Activated CD4-positive, alpha-beta T cell treated with anti-CD3 and anti-CD28 coated beads, Interleukin-2, amount 10 ng/mL, durations not matched to agents 7 days and 5 days (primary cell): Measurements from ENCODE around the gene ODC1. TPM values are rescaled to one million over a fixed set of nuclear protein-coding genes. Genes with fewer than 3 reads are reported as not detected.

Experiments used
- CTCF ChIA-PET: fragments of 350-600 bp; sonication (Branson Sonifier 250); formaldehyde crosslinking; loops from one replicate; lab custom pipeline; 2021; ENCODE audit warnings: antibody characterized with exemption; lab: Charles Lee
- POLR2A ChIA-PET: fragments of 350-600 bp; sonication (Branson Sonifier 250); formaldehyde crosslinking; loops from one replicate; lab custom pipeline; 2021; ENCODE audit warnings: antibody characterized with exemption; lab: Charles Lee
- DNase-seq: peaks from one replicate; pipeline ENCODE4 v3.0.0-alpha.2; 2020
- H3K27ac Mint-ChIP-seq: one replicate; pipeline ENCODE4 v1.8.0; 2021; ENCODE audit warnings: mild to moderate bottlenecking, moderate library complexity, mixed read lengths
- H3K27me3 Mint-ChIP-seq: one replicate; pipeline ENCODE4 v1.8.0; 2021; ENCODE audit warnings: mixed read lengths
- H3K36me3 Mint-ChIP-seq: one replicate; pipeline ENCODE4 v1.8.0; 2021; ENCODE audit warnings: low read depth, mixed read lengths
- H3K4me1 Mint-ChIP-seq: one replicate; pipeline ENCODE4 v1.8.0; 2021; ENCODE audit warnings: mixed read lengths
- H3K4me3 Mint-ChIP-seq: one replicate; pipeline ENCODE4 v1.8.0; 2021; ENCODE audit warnings: mild to moderate bottlenecking, moderate library complexity, mixed read lengths
- H3K9me3 Mint-ChIP-seq: one replicate; pipeline ENCODE4 v1.8.0; 2021; ENCODE audit warnings: mixed read lengths
- total RNA-seq, 2 experiments: library from RNA; stranded (reverse); gene quantifications; one replicate each; pipeline ENCODE4 v1.2.3, GENCODE V29; 2021

Gene ODC1
- total RNA-seq, 2 experiments from 2014 or later: 47.1 to 50.3 TPM

- Mint-ChIP-seq H3K36me3 (peaks cover 28% of the 10 kb centered on the region), H3K9me3 (peaks cover 2% of the 10 kb centered on the region), H3K4me1 (peaks cover 26% of the 10 kb centered on the region), H3K27me3 (no peaks in the 10 kb centered on the region), H3K4me3 (no peak overlapping the region), H3K27ac (no peak overlapping the region)
- ChIA-PET CTCF (interaction anchor here (2.1 kb wide), 1 partner anchor 12 kb away, joined by 9 read pairs; no protein-coding TSS in a partner anchor), POLR2A (no interaction called here)
- no peak for DNase-seq
Observed at GRCh38 chr2:10396464-10396863, 51.7 kb downstream of the ODC1 start.

- no peak overlapping the region for H3K27ac Mint-ChIP-seq
- H3K9me3 Mint-ChIP-seq: peaks cover 2% of the 10 kb centered on the region
- DNase-seq: no peak
- H3K4me3 Mint-ChIP-seq: no peak overlapping the region
- no peaks in the 10 kb centered on the region for H3K27me3 Mint-ChIP-seq
- H3K4me1 Mint-ChIP-seq: peaks cover 20% of the 10 kb centered on the region
- CTCF ChIA-PET: no interaction called here
- POLR2A ChIA-PET: no interaction called here
- peaks cover 22% of the 10 kb centered on the region for H3K36me3 Mint-ChIP-seq
Observed at GRCh38 chr2:10395893-10396292, 52.2 kb downstream of the ODC1 start.

GRCh38 chr2:10393640-10393982 is 54.5 kb downstream of the ODC1 start:
- ChIA-PET POLR2A (no interaction called here), CTCF (interaction anchor here (1.7 to 3.9 kb wide), 2 partner anchors 11 to 126 kb away, joined by 3 to 18 read pairs; no protein-coding TSS in a partner anchor)
- H3K4me3 Mint-ChIP-seq: no peak overlapping the region
- no peaks in the 10 kb centered on the region for H3K9me3 Mint-ChIP-seq
- no peak for DNase-seq
- H3K27me3 Mint-ChIP-seq: no peaks in the 10 kb centered on the region
- H3K36me3 Mint-ChIP-seq: peaks cover 13% of the 10 kb centered on the region
- H3K27ac Mint-ChIP-seq: no peak overlapping the region
- H3K4me1 Mint-ChIP-seq: peaks cover 16% of the 10 kb centered on the region

- ChIA-PET POLR2A (no interaction called here), CTCF (interaction anchor here (1.7 to 3.9 kb wide), 3 partner anchors 11 to 126 kb away, joined by 3 to 18 read pairs (median 15); no protein-coding TSS in a partner anchor)
- Mint-ChIP-seq H3K36me3 (peaks cover 10% of the 10 kb centered on the region), H3K27me3 (no peaks in the 10 kb centered on the region), H3K4me1 (peaks cover 18% of the 10 kb centered on the region), H3K9me3 (no peaks in the 10 kb centered on the region), H3K4me3 (no peak overlapping the region), H3K27ac (no peak overlapping the region)
- no peak for DNase-seq
Observed at GRCh38 chr2:10392951-10393639, 55.0 kb downstream of the ODC1 start.

GRCh38 chr2:10392548-10392947 is 55.6 kb downstream of the ODC1 start:
- no peak for DNase-seq
- Mint-ChIP-seq H3K9me3 (no peaks in the 10 kb centered on the region), H3K27me3 (no peaks in the 10 kb centered on the region), H3K27ac (no peak overlapping the region), H3K4me1 (peaks cover 19% of the 10 kb centered on the region), H3K4me3 (no peak overlapping the region), H3K36me3 (peaks cover 6% of the 10 kb centered on the region)
- CTCF ChIA-PET: interaction anchor here (1.7 to 3.9 kb wide), 3 partner anchors 10 to 125 kb away, joined by 3 to 18 read pairs (median 15); no protein-coding TSS in a partner anchor
- POLR2A ChIA-PET: no interaction called here

- Mint-ChIP-seq H3K4me3 (no peak overlapping the region), H3K9me3 (no peaks in the 10 kb centered on the region), H3K36me3 (peaks cover 6% of the 10 kb centered on the region), H3K27ac (no peak overlapping the region), H3K27me3 (no peaks in the 10 kb centered on the region), H3K4me1 (peaks cover 21% of the 10 kb centered on the region)
- no peak for DNase-seq
- CTCF ChIA-PET: interaction anchor here (3.3 to 3.9 kb wide), 2 partner anchors 10 to 16 kb away, joined by 15 to 18 read pairs; no protein-coding TSS in a partner anchor
- POLR2A ChIA-PET: no interaction called here
Observed at GRCh38 chr2:10392100-10392499, 56.0 kb downstream of the ODC1 start.

GRCh38 chr2:10390369-10390801 is 57.7 kb downstream of the ODC1 start:
- Mint-ChIP-seq H3K4me1 (peaks cover 33% of the 10 kb centered on the region), H3K9me3 (no peaks in the 10 kb centered on the region), H3K36me3 (peaks cover 2% of the 10 kb centered on the region), H3K27me3 (no peaks in the 10 kb centered on the region), H3K4me3 (no peak overlapping the region), H3K27ac (no peak overlapping the region)
- CTCF ChIA-PET: interaction anchor here (1.3 to 3.3 kb wide), 2 partner anchors 10 to 18 kb away, joined by 3 to 15 read pairs; no protein-coding TSS in a partner anchor
- DNase-seq: no peak
- POLR2A ChIA-PET: no interaction called here

Other genes with a start within 250 kb of the ODC1 start
- gene HPCAL1, start 145.4 kb downstream of the ODC1 start, total RNA-seq: 10 to 100 TPM; 61.6 to 63.6 TPM
- gene NOL10, start 241.6 kb upstream of the ODC1 start, total RNA-seq: 10 to 100 TPM; 24.8 to 28.2 TPM